Measurements from ENCODE around the gene CHDH. TPM values are rescaled to one million over a fixed set of nuclear protein-coding genes. Genes with fewer than 3 reads are reported as not detected.

The CHDH gene
- total RNA-seq, 1 donor from 2014 or later: 0.60 TPM

DNA sequence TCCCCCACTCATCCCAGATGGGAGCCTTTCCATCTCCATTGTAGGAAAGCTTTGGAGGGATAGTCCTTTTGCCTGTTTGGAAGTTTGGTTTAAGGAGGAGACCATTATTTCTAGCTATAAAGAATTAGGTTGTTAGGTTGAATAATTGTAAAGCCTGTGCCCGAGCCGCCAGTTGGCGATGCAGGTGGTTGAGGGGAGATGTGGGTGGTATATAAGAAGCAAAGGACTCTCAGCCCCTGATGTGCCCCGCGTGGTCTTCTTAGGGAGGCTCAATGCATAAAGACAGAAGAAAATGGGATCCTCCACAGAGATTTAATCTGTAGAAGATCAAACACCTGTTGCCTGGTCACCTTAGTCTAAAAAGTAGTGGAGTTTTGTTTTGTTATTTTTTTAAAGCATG lies 55.7 kb downstream of the CHDH start:
- DNase-seq (ENCODE audit: low spot score): no peak

DNA sequence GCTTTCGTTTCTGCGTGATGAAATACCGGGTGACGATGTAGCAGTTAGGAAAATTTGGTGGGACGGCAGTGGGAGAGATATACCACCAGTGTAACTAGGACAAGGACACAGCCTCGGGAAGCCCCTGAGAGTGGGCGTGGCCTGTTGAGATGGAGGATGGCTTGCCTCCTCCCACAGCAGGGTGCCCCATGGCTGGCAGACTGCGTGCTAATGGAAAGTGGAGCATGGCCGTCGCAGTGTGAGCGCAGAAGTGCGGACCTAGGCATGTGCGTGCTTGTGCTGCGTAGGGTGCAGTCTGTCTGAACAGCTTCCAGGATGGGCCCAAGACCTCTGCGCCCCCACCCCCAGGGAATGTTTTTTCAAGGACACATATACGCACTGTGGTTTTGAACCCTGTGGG lies 56.8 kb downstream of the CHDH start:
- DNase-seq (ENCODE audit: low spot score): no peak

DNA sequence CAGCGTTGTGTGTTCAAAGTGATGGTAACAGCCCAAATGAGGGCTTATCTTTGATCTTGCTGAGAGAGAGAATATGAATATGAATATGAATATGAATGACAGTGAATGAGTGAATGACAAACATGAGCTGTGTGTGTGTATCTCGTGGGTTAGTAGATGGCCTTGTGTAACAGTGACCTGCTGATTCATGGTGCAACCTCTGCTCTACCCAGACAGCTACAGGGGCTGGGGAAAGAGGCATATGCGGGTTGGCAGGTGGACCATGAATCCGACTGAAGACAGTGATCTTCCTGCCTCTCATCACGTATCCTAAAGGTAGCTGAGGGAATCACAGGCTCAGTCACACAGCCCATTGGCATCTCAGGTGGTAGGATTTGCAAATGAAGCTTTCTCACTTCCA lies 58.2 kb downstream of the CHDH start:
- no peak for DNase-seq (ENCODE audit: low spot score)

DNA sequence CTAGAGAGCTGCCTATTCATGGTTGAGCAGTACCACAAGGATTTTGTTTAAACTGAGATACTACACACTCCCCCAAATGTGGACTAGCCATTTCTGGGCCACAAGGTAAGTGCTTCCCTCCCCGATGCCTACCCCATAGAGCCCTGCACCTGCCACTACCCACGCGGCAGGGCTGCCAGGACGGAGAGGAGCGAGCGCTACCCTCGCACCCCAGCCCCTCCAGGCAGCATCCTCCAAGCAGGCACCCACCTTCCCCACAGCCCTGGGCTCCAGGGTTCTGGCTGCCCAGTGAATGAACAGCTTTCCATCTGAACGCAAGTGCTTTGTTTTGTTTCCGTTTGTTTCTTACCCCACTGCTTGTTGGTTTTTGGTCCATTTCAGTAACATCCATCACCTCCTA lies 59.2 kb downstream of the CHDH start:
- DNase-seq (ENCODE audit: low spot score): no peak

DNA sequence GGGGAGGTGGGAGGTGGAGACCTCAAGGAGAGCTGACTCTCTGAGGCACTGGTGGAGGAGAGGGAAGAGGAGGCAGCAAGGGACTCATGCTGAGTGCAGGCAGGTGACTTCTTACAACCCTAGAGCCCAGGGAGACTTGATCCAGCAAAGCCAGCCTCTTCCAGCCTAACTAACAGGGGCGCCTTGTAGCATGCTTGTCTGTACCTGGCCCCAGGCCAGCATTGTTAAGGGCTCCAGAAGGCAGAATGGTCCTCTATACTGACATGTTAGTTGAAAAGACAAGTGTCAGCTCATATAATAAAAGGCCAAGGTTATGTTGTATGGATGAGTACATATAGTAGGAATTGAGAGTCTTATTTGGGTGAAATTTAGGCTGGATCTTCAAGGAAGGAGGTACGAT lies 65.4 kb downstream of the CHDH start:
- no peak for DNase-seq (ENCODE audit: low spot score)

DNA sequence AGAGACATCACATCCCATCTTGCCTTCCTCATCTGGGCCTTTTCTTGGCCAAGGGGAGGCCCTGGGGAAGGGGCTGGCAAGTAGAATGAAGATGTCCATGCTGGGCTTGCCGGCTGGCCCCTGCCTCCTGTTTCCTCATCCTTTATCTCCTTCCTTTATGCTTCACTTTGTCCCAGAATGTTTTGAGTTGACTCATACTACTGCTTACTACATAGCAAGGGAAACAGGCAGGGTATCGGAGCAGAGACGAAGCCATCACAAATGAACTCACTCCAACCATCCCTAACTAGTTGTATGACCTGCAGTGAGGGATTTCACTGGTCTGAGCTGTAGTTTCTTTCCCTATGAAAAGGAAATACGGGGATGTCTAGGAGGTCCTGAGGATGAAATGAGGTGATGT lies 66.0 kb downstream of the CHDH start:
- DNase-seq (ENCODE audit: low spot score): no peak

DNA sequence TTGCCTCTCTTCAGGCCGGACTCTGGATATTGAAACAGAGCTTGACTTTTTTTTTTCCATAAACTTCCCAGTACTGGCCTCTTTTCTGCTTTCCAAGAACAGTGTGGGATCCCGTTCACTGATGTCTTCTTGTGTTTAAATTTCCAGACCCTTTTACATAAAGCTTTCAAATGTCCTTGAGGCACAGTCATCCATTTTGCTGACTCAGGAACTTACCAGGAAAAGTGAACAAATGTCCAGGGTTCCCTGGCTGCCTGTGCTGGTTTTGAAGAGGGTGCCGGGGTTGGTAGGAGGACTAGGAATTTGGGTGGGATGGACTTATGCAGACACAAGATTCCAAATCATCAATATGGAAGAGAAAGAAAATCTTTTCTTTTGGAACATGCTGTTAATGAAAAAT lies 68.1 kb downstream of the CHDH start:
- no peak for DNase-seq (ENCODE audit: low spot score)

DNA sequence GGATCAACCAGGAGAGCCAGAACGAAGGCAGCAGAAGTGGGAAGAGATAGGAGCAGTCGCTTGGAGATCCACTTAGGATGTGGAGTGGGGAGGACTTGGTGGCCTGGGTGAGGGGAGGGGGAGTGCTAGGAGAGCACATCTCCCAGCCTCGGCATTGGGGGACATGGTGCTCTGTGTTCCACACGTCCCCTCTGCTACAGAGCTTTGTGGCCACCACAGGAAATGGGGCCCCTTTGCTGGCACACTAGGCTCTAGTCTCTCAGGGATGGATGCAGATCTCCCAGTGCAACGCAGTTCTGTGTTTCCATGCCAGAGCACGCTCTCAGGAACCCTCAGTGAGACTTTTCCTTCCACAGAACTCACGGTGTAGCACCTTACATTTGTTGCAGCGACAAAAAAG lies 68.8 kb downstream of the CHDH start:
- DNase-seq (ENCODE audit: low spot score): no peak

DNA sequence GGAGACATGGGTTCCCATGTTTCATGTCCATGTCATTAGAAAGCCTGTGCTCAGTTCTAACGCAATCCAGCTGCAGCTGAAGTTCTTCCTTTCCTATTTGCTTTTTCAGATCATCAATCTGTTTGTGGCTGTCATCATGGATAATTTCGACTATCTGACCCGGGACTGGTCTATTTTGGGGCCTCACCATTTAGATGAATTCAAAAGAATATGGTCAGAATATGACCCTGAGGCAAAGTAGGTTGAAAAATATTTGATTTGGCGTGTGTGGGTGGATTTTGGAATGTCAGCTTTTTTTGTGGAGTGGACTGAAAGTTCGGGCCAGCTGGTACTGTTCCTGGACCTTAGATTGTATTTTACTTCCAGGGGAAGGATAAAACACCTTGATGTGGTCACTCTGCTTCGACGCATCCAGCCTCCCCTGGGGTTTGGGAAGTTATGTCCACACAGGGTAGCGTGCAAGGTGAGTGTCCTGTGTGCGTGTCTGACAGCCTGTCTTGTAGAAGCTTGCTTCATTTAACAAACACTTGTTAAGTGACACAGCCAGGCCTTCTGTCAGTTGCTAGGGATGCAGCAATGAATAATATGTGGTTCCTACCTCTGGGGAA lies 69.6 kb downstream of the CHDH start:
- no peak for DNase-seq (ENCODE audit: low spot score)

DNA sequence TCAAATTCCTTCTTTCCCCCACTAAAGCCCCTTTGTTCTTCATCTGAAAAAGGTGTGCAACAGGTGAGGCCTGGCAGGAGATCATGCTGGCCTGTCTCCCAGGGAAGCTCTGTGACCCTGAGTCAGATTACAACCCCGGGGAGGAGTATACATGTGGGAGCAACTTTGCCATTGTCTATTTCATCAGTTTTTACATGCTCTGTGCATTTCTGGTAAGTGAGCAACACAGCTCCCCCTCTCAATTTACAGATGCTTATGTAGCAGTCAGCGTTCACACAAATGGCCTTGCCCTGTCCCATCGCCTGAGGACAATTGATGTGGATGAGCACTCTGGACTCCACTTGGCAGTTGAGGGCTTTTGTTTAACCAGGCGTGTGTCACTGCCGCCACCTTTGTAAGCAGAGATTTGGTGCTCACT lies 70.4 kb downstream of the CHDH start:
- no peak for DNase-seq (ENCODE audit: low spot score)

DNA sequence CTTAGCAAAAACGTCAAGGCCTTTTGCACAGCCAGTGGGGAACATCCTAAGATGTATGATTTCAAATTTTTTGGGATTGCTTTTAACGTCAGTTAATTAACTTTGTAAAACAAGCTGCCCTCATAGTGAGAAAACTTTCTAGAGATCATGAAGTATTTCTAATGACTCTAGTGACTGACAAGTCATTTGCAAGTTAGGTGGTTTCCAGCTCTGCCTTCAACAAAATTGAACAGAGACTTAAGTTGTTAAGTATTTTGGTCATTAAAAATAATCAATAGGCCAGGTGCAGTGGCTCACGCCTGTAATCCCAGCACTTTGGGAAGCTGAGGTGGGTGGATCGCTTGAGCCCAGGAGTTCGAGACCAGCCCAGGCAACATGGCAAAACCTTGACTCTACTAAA lies 71.2 kb downstream of the CHDH start:
- DNase-seq (ENCODE audit: low spot score): no peak

DNA sequence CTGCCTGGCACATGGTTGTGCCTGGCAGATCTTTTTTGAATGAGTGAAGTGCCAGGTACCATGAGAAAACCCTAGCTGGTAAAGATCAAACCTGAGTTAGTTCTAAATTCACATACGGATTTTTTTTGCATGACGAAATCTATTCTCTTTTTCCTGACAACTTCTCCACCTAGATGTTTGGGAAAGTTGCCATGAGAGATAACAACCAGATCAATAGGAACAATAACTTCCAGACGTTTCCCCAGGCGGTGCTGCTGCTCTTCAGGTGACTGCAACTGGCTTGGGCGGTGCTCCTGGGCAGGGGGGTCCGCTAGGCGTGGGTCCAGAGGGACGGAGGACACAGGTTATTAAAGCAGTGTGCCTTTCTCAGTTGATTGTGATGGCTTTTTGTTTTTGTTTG lies 71.8 kb downstream of the CHDH start:
- no peak for DNase-seq (ENCODE audit: low spot score)

DNA sequence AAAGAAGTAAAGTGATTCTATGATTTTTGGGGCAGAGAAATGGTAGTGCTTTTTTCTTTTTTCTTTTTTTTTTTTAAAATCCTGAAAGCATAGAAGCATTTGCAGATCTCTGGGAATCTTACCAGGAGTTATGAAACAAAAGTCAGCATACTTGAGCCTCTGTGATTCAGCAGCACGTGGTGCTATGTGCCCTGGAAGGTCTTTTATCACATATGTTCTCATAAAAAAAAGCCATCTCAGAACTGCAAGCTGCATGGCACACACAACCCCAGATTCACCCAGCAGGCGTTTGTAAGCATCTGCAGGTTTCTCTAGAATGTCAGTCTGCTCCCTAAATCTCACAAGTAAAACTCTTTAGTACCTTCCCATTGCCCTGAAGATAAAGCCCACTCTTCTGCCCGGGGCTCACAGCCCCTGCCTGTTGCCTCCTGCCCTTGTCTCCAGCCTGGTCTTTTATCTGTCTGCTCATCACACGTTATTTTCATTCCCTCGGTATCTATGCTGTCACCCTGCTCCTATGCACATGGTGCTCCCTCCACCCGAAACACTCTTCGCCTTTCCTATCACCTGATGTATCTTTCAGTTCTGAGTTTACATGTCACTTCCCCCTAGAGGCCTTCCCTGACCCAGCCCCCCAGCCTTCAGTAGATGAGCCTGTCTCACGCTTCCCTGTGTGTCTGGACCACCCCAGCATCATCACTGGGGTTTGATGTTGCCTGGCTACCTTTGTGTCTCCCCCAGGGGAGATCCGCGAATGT lies 72.4 kb downstream of the CHDH start:
- no peak for DNase-seq (ENCODE audit: low spot score)

DNA sequence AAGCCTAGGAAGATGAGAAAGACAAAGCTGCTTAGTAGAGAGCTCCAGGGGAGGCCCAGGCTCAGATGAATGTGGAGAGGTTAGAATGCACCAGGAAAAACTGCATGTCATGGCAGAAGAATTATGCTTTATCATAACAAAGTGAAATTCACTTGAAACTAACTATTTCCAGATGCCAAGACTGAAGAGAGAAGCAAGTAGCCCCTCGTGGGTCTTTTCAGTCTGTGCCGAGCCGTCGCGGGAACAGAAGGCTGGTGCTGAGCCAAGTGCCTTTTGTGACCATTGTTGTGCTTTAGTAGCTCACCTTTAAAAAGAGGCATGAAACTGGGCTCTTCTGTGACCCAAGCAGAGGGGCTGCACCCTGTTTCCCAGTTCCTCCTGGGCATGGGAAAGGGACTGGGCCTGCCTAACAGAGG lies 73.2 kb downstream of the CHDH start:
- no peak for DNase-seq (ENCODE audit: low spot score)

DNA sequence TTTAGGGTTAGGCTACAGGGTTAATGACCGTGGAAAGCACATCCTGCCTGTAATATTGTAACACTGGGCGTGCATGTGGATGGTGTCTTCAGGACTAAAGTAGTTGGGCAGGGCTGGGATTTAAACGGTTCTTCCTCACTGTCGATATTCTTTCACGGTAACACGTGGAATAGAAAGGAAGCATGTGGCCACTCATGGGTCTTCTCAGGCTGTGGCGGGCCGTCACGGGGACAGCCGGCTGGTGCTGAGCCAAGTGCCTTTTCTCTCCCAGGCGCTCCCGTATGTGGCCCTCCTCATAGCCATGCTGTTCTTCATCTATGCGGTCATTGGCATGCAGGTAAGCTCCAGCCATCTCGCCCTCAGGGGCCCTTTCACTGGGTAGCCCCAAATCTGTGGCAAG lies 73.7 kb downstream of the CHDH start:
- DNase-seq (ENCODE audit: low spot score): no peak

DNA sequence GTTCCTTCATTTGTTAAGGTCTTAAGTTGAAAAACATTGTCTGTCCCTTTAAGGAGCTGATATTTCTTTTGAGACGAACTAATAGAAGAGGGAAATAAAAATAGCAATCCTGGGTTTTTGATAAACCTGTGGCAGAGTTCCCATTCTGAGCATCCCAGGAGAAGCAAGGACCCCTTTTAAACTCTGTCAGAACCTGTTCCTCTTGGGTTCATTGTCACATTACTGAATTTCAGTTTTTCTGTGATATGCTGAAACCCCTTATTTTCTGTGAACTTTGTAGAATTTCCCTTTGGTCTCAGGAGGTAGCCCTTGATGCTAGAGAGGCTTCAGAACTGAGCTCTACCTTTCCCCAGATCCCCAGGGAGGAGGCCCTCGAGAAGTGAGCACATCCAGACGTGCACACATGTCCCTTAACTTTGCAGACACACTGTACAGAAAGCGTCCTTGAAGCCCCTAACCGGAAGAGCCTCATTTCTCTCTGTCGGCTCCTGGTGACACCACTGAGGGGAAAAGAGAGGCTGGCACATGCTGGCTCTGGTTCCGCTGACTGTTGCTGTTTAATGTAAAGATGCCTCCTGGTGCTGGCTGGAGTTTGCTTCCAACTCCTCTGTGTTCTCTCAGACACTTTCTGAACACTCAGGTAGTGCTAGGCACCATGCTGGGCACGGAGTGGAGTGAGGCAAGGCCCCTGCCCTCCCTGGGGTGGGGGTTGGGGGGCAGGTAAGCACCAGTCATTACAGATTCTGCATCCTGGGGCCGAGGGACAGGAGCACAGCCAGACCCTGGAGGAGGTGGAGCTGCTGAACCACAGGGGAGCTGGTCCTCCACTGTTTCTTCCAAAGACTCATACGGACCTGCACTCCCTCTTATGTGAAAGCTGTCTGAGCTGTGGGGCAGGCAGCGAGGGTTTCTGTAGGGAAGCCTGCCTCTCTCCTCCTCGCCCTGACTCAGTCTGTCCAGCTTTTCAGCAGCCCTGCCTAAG lies 77.5 kb downstream of the CHDH start:
- no peak for DNase-seq (ENCODE audit: low spot score)

DNA sequence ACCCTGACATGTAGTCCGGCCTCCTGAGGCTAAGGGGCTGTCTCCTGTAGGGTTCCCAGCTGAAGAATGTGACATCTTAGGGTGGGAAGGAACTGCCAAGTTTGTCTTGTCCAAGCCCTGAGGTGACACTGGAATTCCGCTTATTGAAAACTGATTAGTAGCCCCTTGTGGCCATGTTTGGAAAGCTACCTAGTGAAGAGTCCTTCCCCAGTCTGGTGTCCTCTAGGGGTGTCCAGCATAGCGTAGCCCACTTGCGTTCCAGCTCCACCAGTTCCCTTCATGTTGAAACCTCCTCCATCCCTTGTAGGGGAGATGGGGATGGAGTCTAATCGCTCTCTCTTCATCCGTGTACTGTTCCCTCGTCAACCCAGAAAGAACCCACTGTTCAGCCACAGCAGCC lies 79.5 kb downstream of the CHDH start:
- DNase-seq (ENCODE audit: low spot score): no peak

DNA sequence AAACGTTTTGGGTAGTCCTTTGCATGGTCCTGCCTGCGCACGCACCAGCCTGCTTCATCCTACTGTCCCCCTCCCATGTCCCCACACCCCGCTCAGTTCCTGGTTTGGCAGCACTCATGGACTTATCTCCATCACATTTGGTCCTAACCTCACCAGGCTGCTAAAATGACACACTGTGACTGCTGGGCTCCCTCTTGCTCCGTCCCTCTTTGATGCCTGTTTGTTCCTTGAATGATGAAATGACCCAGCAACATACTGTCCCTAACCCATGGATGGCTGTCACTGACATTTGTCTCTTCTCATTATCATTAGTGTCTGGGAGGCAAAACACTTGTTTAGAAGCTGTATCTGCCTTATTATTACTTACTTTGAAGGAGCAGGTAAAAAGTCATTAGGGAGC lies 80.5 kb downstream of the CHDH start:
- no peak for DNase-seq (ENCODE audit: low spot score)

DNA sequence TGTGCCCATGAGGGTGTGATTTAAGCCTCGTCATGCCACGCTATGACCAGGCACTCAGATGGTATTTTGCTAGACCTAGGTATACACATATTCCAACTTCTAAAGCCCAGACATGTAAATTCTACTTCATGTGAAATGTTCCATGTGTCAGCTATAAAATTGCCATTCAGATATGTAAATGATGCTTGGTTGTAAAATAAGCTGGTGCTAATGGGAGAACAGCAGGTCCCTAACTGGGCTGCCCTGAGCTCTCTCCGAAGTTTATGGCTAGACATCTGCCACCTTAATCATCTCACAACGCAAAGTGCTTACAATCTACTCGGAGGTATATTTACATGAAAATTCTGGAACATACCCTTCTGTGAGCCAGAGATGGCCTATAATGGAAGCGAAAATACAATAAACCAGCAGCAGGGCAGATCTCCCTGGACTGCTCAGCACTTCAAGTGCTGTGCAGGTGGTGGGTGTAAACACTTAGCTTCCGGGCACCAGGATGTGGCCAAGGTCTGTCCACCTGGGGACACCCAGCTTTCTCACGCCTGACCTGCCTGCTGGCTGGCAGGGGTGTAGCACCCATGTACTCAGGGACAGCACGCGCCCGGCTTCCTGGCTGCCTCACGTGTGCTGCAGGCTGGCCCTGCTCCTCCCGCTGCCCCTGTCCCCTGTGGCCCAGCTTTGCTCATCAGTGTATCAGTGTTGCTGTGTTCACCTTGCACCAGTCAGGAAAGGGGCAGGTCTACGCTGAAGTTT lies 82.0 kb downstream of the CHDH start:
- no peak for DNase-seq (ENCODE audit: low spot score)

DNA sequence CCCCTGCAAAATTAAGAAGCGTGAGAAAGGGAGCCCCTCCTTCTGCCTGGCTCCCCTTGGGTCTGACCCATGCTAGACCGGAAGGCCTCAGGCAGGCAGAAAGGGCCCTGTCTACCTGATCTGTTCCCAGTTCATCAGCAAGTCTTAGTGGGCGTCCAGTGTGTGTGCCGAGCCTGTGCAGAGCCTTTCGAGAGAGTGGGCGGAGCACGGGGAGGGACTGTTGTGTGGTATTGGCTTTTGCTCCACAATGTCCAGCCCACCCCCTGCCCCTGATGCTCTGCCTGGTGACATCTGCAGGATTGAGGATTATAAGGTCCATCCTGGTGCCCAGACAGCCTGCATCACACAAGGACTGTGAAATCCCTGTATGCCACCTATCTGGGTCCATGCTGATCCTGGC lies 82.9 kb downstream of the CHDH start:
- DNase-seq (ENCODE audit: low spot score): no peak

Measured in ureter (tissue), 1 donor.